ENCODE data around the gene TMEM63B. TPM values are rescaled to one million over a fixed set of nuclear protein-coding genes. Genes with fewer than 3 reads are reported as not detected.

TMEM63B gene
- total RNA-seq, 3 donors from 2014 or later = 57.0 to 108 (median 79.6) TPM

DNA sequence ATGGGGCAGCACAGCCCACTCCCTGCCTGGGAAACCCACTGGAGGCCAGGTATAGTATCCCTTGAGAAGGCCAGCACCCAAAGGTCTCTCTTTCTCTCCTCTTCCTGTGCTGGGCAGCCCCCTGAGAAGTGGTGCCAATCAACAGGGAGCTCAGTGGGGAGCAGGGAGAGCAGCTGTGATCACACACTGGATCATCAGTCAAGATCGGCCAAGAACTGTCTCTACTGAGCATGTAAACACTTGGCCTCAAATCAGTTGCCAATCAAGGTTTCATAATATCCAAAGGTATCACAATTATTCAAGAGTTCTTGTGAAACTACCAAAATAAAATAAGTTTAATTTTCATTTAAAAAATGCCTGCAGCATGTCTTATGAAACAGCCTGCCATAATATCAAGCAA, 18.9 kb upstream of the TMEM63B start:
- no peaks in the 10 kb centered on the region for H3K9me3 ChIP-seq
- no peak overlapping the region for H3K4me3 ChIP-seq
- ATAC-seq (no peak), DNase-seq (no peak)
- TF ChIP-seq, protein P1, sequence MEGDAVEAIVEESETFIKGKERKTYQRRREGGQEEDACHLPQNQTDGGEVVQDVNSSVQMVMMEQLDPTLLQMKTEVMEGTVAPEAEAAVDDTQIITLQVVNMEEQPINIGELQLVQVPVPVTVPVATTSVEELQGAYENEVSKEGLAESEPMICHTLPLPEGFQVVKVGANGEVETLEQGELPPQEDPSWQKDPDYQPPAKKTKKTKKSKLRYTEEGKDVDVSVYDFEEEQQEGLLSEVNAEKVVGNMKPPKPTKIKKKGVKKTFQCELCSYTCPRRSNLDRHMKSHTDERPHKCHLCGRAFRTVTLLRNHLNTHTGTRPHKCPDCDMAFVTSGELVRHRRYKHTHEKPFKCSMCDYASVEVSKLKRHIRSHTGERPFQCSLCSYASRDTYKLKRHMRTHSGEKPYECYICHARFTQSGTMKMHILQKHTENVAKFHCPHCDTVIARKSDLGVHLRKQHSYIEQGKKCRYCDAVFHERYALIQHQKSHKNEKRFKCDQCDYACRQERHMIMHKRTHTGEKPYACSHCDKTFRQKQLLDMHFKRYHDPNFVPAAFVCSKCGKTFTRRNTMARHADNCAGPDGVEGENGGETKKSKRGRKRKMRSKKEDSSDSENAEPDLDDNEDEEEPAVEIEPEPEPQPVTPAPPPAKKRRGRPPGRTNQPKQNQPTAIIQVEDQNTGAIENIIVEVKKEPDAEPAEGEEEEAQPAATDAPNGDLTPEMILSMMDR (IDR thresholded peaks at IDR 0.05) = no peak
- no peaks in the 10 kb centered on the region for H3K4me1 ChIP-seq (ENCODE audit: low read depth)
- no peaks in the 10 kb centered on the region for H3K36me3 ChIP-seq (ENCODE audit: low read depth)
- intact Hi-C loops (cut with DNase I, micrococcal nuclease) = no loop called here

- Histone ChIP-seq H3K36me3 (ENCODE audit: low read depth) (no peaks in the 10 kb centered on the region), H3K4me3 (no peak overlapping the region), H3K9me3 (no peaks in the 10 kb centered on the region), H3K4me1 (ENCODE audit: low read depth) (no peaks in the 10 kb centered on the region)
- DNase-seq = no peak
- ATAC-seq = no peak
- TF ChIP-seq, protein P1 (IDR thresholded peaks at IDR 0.05) = no peak
- intact Hi-C loops (cut with DNase I, micrococcal nuclease) = no loop called here
Measured at GRCh38 chr6:44109212-44109611, 18.1 kb upstream of the TMEM63B start.

GRCh38 chr6:44110005-44110676, 17.2 kb upstream of the TMEM63B start:
- ATAC-seq = no peak
- DNase-seq = no peak
- TF ChIP-seq, protein P1 (IDR thresholded peaks at IDR 0.05) = no peak
- Histone ChIP-seq H3K4me1 (ENCODE audit: low read depth) (no peaks in the 10 kb centered on the region), H3K9me3 (no peaks in the 10 kb centered on the region), H3K36me3 (ENCODE audit: low read depth) (no peaks in the 10 kb centered on the region), H3K4me3 (no peak overlapping the region)
- intact Hi-C loops (cut with DNase I, micrococcal nuclease) = no loop called here

DNA sequence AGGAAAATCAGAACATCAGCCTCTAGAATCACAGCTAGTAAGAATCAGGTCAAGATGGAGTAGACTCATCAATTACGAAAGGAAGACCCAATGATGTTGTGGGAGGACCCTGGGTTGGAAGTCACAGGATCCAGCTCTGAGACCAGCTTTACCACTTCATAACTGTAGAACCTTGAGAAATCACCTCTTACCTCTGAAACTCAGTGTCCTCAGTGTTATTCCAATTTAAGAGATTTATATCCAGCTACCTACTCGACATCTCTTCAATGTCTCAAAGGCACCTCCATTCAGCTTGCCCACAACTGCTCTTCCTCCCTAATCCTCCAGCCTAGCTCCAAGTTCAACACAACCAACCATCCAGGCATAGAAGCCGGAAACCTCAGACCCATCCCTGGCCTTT, 16.4 kb upstream of the TMEM63B start:
- TF ChIP-seq, protein P1 (IDR thresholded peaks at IDR 0.05) = no peak
- ATAC-seq (no peak), DNase-seq (no peak)
- Histone ChIP-seq H3K4me1 (ENCODE audit: low read depth) (no peaks in the 10 kb centered on the region), H3K36me3 (ENCODE audit: low read depth) (no peaks in the 10 kb centered on the region), H3K4me3 (no peak overlapping the region), H3K9me3 (no peaks in the 10 kb centered on the region)
- intact Hi-C loops (cut with DNase I, micrococcal nuclease) = no loop called here

GRCh38 chr6:44111434-44112417, 15.6 kb upstream of the TMEM63B start:
- no peaks in the 10 kb centered on the region for H3K36me3 ChIP-seq (ENCODE audit: low read depth)
- TF ChIP-seq, protein P1 (IDR thresholded peaks at IDR 0.05) = no peak
- intact Hi-C loops (cut with DNase I, micrococcal nuclease) = no loop called here
- H3K4me1 ChIP-seq (ENCODE audit: low read depth) = peaks cover 6% of the 10 kb centered on the region
- no peak overlapping the region for H3K4me3 ChIP-seq
- peak in 1 of 3 donors; percentile 56 for DNase-seq
- no peaks in the 10 kb centered on the region for H3K9me3 ChIP-seq
- peak; percentile 55 for ATAC-seq
